22Rv1 (cell line): ENCODE data around the gene PHACTR1.

ENCODE experiments used
- H3K27ac ChIP-seq: fragments of 450-650 bp; 2 replicates; pipeline ENCODE4 v1.5.1; 2017
- CTCF ChIP-seq: fragments of 450-650 bp; IDR thresholded peaks from 2 replicates; pipeline ENCODE4 v1.5.1; 2017; ENCODE audit warnings: mild to moderate bottlenecking
- ZFX ChIP-seq: fragments of 450-650 bp; IDR thresholded peaks from 2 replicates; pipeline ENCODE4 v1.6.1; 2017; ENCODE audit warnings: antibody characterized with exemption, borderline replicate concordance

PHACTR1 gene

GRCh38 chr6:12958052-12958706 is 241.6 kb downstream of the PHACTR1 start:
- TF ChIP-seq ZFX (no peak), CTCF (no peak)
- H3K27ac ChIP-seq = no peak overlapping the region

GRCh38 chr6:12961761-12962160 is 245.2 kb downstream of the PHACTR1 start:
- H3K27ac ChIP-seq = no peak overlapping the region
- TF ChIP-seq ZFX (no peak), CTCF (no peak)

- no peak overlapping the region for H3K27ac ChIP-seq
- TF ChIP-seq ZFX (no peak), CTCF (no peak)
These were observed 246.0 kb downstream of the PHACTR1 start for GRCh38 chr6:12962529-12962928.

GRCh38 chr6:12962987-12963386 is 246.4 kb downstream of the PHACTR1 start:
- no peak overlapping the region for H3K27ac ChIP-seq
- TF ChIP-seq CTCF (no peak), ZFX (no peak)

- no peak overlapping the region for H3K27ac ChIP-seq
- TF ChIP-seq ZFX (no peak), CTCF (no peak)
These were observed 247.0 kb downstream of the PHACTR1 start for GRCh38 chr6:12963567-12963966.

GRCh38 chr6:12967686-12968085 is 251.1 kb downstream of the PHACTR1 start:
- no peak overlapping the region for H3K27ac ChIP-seq
- TF ChIP-seq CTCF (no peak), ZFX (no peak)

- no peak for TF ChIP-seq ZFX
- no peak for TF ChIP-seq CTCF
- no peak overlapping the region for H3K27ac ChIP-seq
These were observed 251.7 kb downstream of the PHACTR1 start for GRCh38 chr6:12968290-12968689.
